ENCODE measurements around the gene CCDC126. TPM values are rescaled to one million over a fixed set of nuclear protein-coding genes. Genes with fewer than 3 reads are reported as not detected.

CCDC126 gene
- total and polyA plus RNA-seq, 2 experiments from 2014 or later, result 5.7 to 6.6 TPM

- H3K36me3 Mint-ChIP-seq (ENCODE audit: low read depth), result peaks cover 4% of the 10 kb centered on the region; the same call in 2 of the 3 replicates
- Histone ChIP-seq H3K27me3 (ENCODE audit: insufficient read depth) (peaks cover 17% of the 10 kb centered on the region), H3K27ac (ENCODE audit: low read depth) (no peak overlapping the region), H3F3A (replicated peaks; ENCODE audit: low read depth) (peaks cover 5% of the 10 kb centered on the region), H3K36me3 (ENCODE audit: insufficient read depth) (no peaks in the 10 kb centered on the region), H2AFZ (no peak overlapping the region), H3K79me2 (replicated peaks; ENCODE audit: insufficient read depth) (no peaks in the 10 kb centered on the region; the same call in 1 of the 2 replicates), H3K9me2 (ENCODE audit: insufficient read depth) (no peaks in the 10 kb centered on the region), H3K4me3 (no peak overlapping the region), H4K20me1 (replicated peaks; ENCODE audit: insufficient read depth) (no peaks in the 10 kb centered on the region), H3K4me2 (no peak overlapping the region), H3K4me1 (ENCODE audit: insufficient read depth) (peaks cover 15% of the 10 kb centered on the region)
- DNase-seq (ENCODE audit: low spot score) (no peak), ATAC-seq (no peak)
- peaks cover 15% of the 10 kb centered on the region for H3K4me1 Mint-ChIP-seq
- no peak overlapping the region for H3K27ac Mint-ChIP-seq
- peaks cover 5% of the 10 kb centered on the region; the same call in 2 of the 3 replicates for H3K9me3 Mint-ChIP-seq
- peaks cover 10% of the 10 kb centered on the region for H3K27me3 Mint-ChIP-seq (ENCODE audit: insufficient read depth, low read depth, poor library complexity)
- TF ChIP-seq POLR2AphosphoS5 (IDR thresholded peaks at IDR 0.05; ENCODE audit: low read depth), result no peak
- no peak for TF ChIP-seq NANOG (IDR thresholded peaks at IDR 0.05; ENCODE audit: borderline replicate concordance)
- no peak for TF ChIP-seq STAT1 (IDR thresholded peaks at IDR 0.05; ENCODE audit: unreplicated experiment)
- no peak for TF ChIP-seq CREB1 (CRISPR knock-in tag; IDR thresholded peaks at IDR 0.05; ENCODE audit: low read depth)
- TF ChIP-seq, protein P1, sequence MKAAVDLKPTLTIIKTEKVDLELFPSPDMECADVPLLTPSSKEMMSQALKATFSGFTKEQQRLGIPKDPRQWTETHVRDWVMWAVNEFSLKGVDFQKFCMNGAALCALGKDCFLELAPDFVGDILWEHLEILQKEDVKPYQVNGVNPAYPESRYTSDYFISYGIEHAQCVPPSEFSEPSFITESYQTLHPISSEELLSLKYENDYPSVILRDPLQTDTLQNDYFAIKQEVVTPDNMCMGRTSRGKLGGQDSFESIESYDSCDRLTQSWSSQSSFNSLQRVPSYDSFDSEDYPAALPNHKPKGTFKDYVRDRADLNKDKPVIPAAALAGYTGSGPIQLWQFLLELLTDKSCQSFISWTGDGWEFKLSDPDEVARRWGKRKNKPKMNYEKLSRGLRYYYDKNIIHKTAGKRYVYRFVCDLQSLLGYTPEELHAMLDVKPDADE (IDR thresholded peaks at IDR 0.05), result no peak
- no peak for TF ChIP-seq ZNF462 (CRISPR knock-in tag; IDR thresholded peaks at IDR 0.05)
- no peak for TF ChIP-seq EZH2 (IDR thresholded peaks at IDR 0.05; ENCODE audit: low read depth, unreplicated experiment)
- no peak for TF ChIP-seq EZH2phosphoT487 (IDR thresholded peaks at IDR 0.05; ENCODE audit: unreplicated experiment)
- no peak overlapping the region for H3K4me3 Mint-ChIP-seq
Observed at GRCh38 chr7:23594879-23595604, 2.1 kb upstream of the CCDC126 start.
